Measurements from ENCODE around the gene COX7C.
"Not testable (repeated sequence)": the region's sequence is repeated elsewhere in the genome, so short reads cannot be mapped to it uniquely, and the experiment has no call there.

The COX7C gene

GRCh38 chr5:86617756-86618576 is at the start of gene COX7C:
TSS of gene COX7C (plus strand) at chr5:86617941. CDS start at chr5:86618056, 115 bp downstream.
- peak; percentile 85 for DNase-seq (ENCODE audit: low read depth)

GRCh38 chr5:86569522-86570426 is 48.0 kb upstream of the COX7C start:
- DNase-seq (ENCODE audit: low read depth): not testable (repeated sequence)

- DNase-seq (ENCODE audit: low read depth): no peak
These were observed 47.2 kb upstream of the COX7C start for GRCh38 chr5:86570427-86571083.

GRCh38 chr5:86571109-86571508 is 46.6 kb upstream of the COX7C start:
- not testable (repeated sequence) for DNase-seq (ENCODE audit: low read depth)

- no peak for DNase-seq (ENCODE audit: low read depth)
These were observed 44.8 kb upstream of the COX7C start for GRCh38 chr5:86572825-86573517.

- no peak for DNase-seq (ENCODE audit: low read depth)
These were observed 38.2 kb upstream of the COX7C start for GRCh38 chr5:86579502-86579901.

GRCh38 chr5:86596476-86596875 is 21.3 kb upstream of the COX7C start:
- DNase-seq (ENCODE audit: low read depth): no peak

- DNase-seq (ENCODE audit: low read depth): no peak
These were observed 11.9 kb upstream of the COX7C start for GRCh38 chr5:86605881-86606280.

- no peak for DNase-seq (ENCODE audit: low read depth)
These were observed 4.3 kb upstream of the COX7C start for GRCh38 chr5:86613455-86613854.

GRCh38 chr5:86617309-86617755 is 409 bp upstream of the COX7C start:
- no peak for DNase-seq (ENCODE audit: low read depth)

GRCh38 chr5:86623785-86624483 is 6.2 kb downstream of the COX7C start:
- no peak for DNase-seq (ENCODE audit: low read depth)

GRCh38 chr5:86625148-86625547 is 7.4 kb downstream of the COX7C start:
- no peak for DNase-seq (ENCODE audit: low read depth)

GRCh38 chr5:86626149-86626548 is 8.4 kb downstream of the COX7C start:
- DNase-seq (ENCODE audit: low read depth): no peak

- DNase-seq (ENCODE audit: low read depth): no peak
These were observed 13.4 kb downstream of the COX7C start for GRCh38 chr5:86631165-86631564.

GRCh38 chr5:86640998-86641397 is 23.3 kb downstream of the COX7C start:
- DNase-seq (ENCODE audit: low read depth): no peak

- DNase-seq (ENCODE audit: low read depth): no peak
These were observed 27.1 kb downstream of the COX7C start for GRCh38 chr5:86644843-86645242.

- no peak for DNase-seq (ENCODE audit: low read depth)
These were observed 28.1 kb downstream of the COX7C start for GRCh38 chr5:86645885-86646284.

- DNase-seq (ENCODE audit: low read depth): no peak
These were observed 28.9 kb downstream of the COX7C start for GRCh38 chr5:86646671-86647070.

- DNase-seq (ENCODE audit: low read depth): no peak
These were observed 32.2 kb downstream of the COX7C start for GRCh38 chr5:86649832-86650505.

GRCh38 chr5:86660771-86661170 is 43.0 kb downstream of the COX7C start:
- DNase-seq (ENCODE audit: low read depth): not testable (repeated sequence)
